Endothelial cell of umbilical vein (primary cell): ENCODE measurements around the gene GPR17. TPM values are rescaled to one million over a fixed set of nuclear protein-coding genes. Genes with fewer than 3 reads are reported as not detected.

ENCODE experiments used
- BruUV-seq: library from RNA; stranded (reverse); fragments of 400-500 nt; replicated peaks from 2 replicates; lab custom pipeline; 2021; lab: Mats Ljungman, UMichigan
- CTCF ChIA-PET: fragments of 300-600, 350-600 bp; sonication (Branson Sonifier 250); formaldehyde crosslinking; loops from one replicate; lab custom pipeline; 2021; ENCODE audit warnings: antibody characterized with exemption, inconsistent platforms; lab: Charles Lee
- POLR2A ChIA-PET: fragments of 300-600, 350-600 bp; sonication (Branson Sonifier 250); formaldehyde crosslinking; loops from one replicate; lab custom pipeline; 2021; ENCODE audit warnings: antibody characterized with exemption, inconsistent platforms; lab: Charles Lee
- DNase-seq: peaks from one replicate; pipeline ENCODE4 v3.0.0-alpha.2; 2011; ENCODE audit warnings: low read depth, low spot score
- FAIRE-seq: peaks from 2 replicates; lab custom pipeline; 2011; peaks lifted over from hg19 to GRCh38; lab: Jason Lieb, UNC
- H2AFZ ChIP-seq: 2 replicates; pipeline ENCODE4 v1.6.0; 2012; ENCODE audit warnings: low read depth, low read length, control low read depth, inconsistent platforms
- H3K27ac ChIP-seq: 2 replicates; pipeline ENCODE4 v1.5.1; 2011; ENCODE audit warnings: low read depth, mild to moderate bottlenecking, control low read depth, low read length, moderate library complexity; ENCODE audit not compliant: insufficient read depth
- H3K27me3 ChIP-seq, 2 experiments: 2 replicates each; pipeline versions ENCODE4 v1.6.0 to v1.6.1; 2011; ENCODE audit warnings: low read length in 2 of 2, mixed read lengths in 1 of 2; ENCODE audit not compliant: control insufficient read depth in 2 of 2, insufficient read depth in 2 of 2
- H3K36me3 ChIP-seq, 2 experiments: 2 replicates in 1 of 2; 3 replicates in 1 of 2; pipeline ENCODE4 v1.5.1; 2011; ENCODE audit warnings: low read length in 2 of 2, mild to moderate bottlenecking in 1 of 2, moderate library complexity in 1 of 2; ENCODE audit not compliant: control insufficient read depth in 2 of 2, insufficient read depth in 2 of 2; ENCODE audit errors: extremely low read depth in 1 of 2
- H3K4me1 ChIP-seq: 3 replicates; pipeline ENCODE4 v1.5.1; 2011; ENCODE audit warnings: mild to moderate bottlenecking, low read length; ENCODE audit not compliant: control insufficient read depth, insufficient read depth; ENCODE audit errors: extremely low read depth
- H3K4me2 ChIP-seq: 2 replicates; pipeline ENCODE4 v1.6.1; 2011; ENCODE audit warnings: low read length, control low read depth, mixed read lengths; ENCODE audit not compliant: insufficient read depth
- H3K4me3 ChIP-seq, 3 experiments: fragments of 200-600 bp in 1 of 3; sonication (generic), shearing (Covaris generic) in 1 of 3; replicated peaks in 1 of 3; 2 replicates each; pipeline ENCODE4 v1.5.1; 2011 to 2016; ENCODE audit warnings: control low read depth in 3 of 3, low read length in 3 of 3, mild to moderate bottlenecking in 2 of 3, inconsistent platforms in 1 of 3, low read depth in 1 of 3, moderate library complexity in 1 of 3; ENCODE audit not compliant: insufficient read depth in 1 of 3
- H3K79me2 ChIP-seq: 2 replicates; pipeline ENCODE4 v1.6.0; 2012; ENCODE audit warnings: low read length, inconsistent platforms; ENCODE audit not compliant: control insufficient read depth, insufficient read depth
- H3K9ac ChIP-seq: replicated peaks from 2 replicates; pipeline ENCODE3; 2011; ENCODE audit warnings: low read length, control low read depth; ENCODE audit not compliant: insufficient read depth; ENCODE audit errors: extremely low read depth
- H3K9me1 ChIP-seq: replicated peaks from 3 replicates; pipeline ENCODE4 v1.6.0; 2011; ENCODE audit warnings: mild to moderate bottlenecking, low read length; ENCODE audit not compliant: control insufficient read depth, insufficient read depth; ENCODE audit errors: extremely low read depth
- H3K9me3 ChIP-seq: replicated peaks from 2 replicates; pipeline ENCODE4 v1.5.1; 2012; ENCODE audit warnings: low read length, inconsistent platforms; ENCODE audit not compliant: control insufficient read depth, insufficient read depth
- H4K20me1 ChIP-seq: replicated peaks from 2 replicates; pipeline ENCODE3; 2011; ENCODE audit warnings: mild to moderate bottlenecking, low read length; ENCODE audit not compliant: control insufficient read depth, insufficient read depth; ENCODE audit errors: extremely low read depth
- EZH2 ChIP-seq: IDR thresholded peaks from 2 replicates; pipeline ENCODE4 v1.6.1; 2012; ENCODE audit warnings: borderline replicate concordance, low read depth, mild to moderate bottlenecking, moderate library complexity, low read length, inconsistent platforms; ENCODE audit not compliant: severe bottlenecking
- FOS ChIP-seq: IDR thresholded peaks from 2 replicates; pipeline ENCODE4 v1.6.1; 2011; ENCODE audit warnings: mild to moderate bottlenecking, low read length, moderate library complexity, borderline replicate concordance; ENCODE audit not compliant: insufficient read depth
- GATA2 ChIP-seq: IDR thresholded peaks from 2 replicates; pipeline ENCODE4 v1.7.0; 2011; ENCODE audit warnings: low read depth, mild to moderate bottlenecking, moderate library complexity, mixed read lengths, low read length; ENCODE audit not compliant: insufficient read length, insufficient read depth
- JUN ChIP-seq: IDR thresholded peaks from 2 replicates; pipeline ENCODE4 v1.6.1; 2011; ENCODE audit warnings: borderline replicate concordance, low read depth; ENCODE audit not compliant: insufficient read length, insufficient read depth
- MAX ChIP-seq: IDR thresholded peaks from 2 replicates; pipeline ENCODE4 v1.6.1; 2011; ENCODE audit not compliant: insufficient read depth, insufficient read length
- MYC ChIP-seq: IDR thresholded peaks from one replicate; pipeline ENCODE4 v1.6.1; 2011; ENCODE audit warnings: mild to moderate bottlenecking, low read depth, low read length
- POLR2A ChIP-seq: IDR thresholded peaks from 2 replicates; pipeline ENCODE4 v1.6.1; 2012; ENCODE audit warnings: low read depth, mild to moderate bottlenecking, control low read depth, low read length
- POLR2AphosphoS5 ChIP-seq: IDR thresholded peaks from 2 replicates; pipeline ENCODE4 v1.6.1; 2012; ENCODE audit warnings: low read depth, mild to moderate bottlenecking, control low read depth, low read length, moderate library complexity; ENCODE audit not compliant: insufficient read depth
- dilution Hi-C: fragments of 300-500 bp; cut with MboI; formaldehyde crosslinking; loops from one replicate; pipeline ENCODE4 v1.15.0; 2019; ENCODE audit warnings: low sequenced_read_pairs; ENCODE audit not compliant: extremely low pct_ligation_motif_present
- intact Hi-C: fragments of 100-400 bp; cut with micrococcal nuclease; formaldehyde crosslinking; loops from one replicate; pipeline ENCODE4 v1.10.0; 2022
- polyA plus RNA-seq, 4 experiments: library from polyadenylated mRNA; depleted of rRNA in 3 of 4; stranded (reverse) in 3 of 4; unstranded in 1 of 4; fragments of >200 nt; gene quantifications; 2 replicates each; pipeline versions ENCODE4 v1.2.1 to v1.2.3, GENCODE V29; 2011 to 2012; ENCODE audit warnings: missing spikeins in 1 of 4
- total RNA-seq: library from RNA; stranded (reverse); gene quantifications from 2 replicates; pipeline ENCODE4 v1.2.3, GENCODE V29; 2021
- TF ChIP-seq, protein P1 (sequence below), 2 donors: IDR thresholded peaks; 1 replicate in 1 of 2; 2 replicates in 1 of 2; pipeline ENCODE4 v1.5.1; 2011; ENCODE audit warnings: low read length in 2 of 2, mild to moderate bottlenecking in 2 of 2, moderate library complexity in 2 of 2, control low read depth in 1 of 2, inconsistent platforms in 1 of 2, low read depth in 1 of 2; ENCODE audit not compliant: insufficient read depth in 1 of 2; ENCODE audit errors: extremely low read depth in 1 of 2

The GPR17 gene
- total and polyA plus RNA-seq, 2 donors (not counting 3 experiments of a cell fraction or from before 2014, with no cell fraction given) = 0.10 TPM; not detected in 1

DNA sequence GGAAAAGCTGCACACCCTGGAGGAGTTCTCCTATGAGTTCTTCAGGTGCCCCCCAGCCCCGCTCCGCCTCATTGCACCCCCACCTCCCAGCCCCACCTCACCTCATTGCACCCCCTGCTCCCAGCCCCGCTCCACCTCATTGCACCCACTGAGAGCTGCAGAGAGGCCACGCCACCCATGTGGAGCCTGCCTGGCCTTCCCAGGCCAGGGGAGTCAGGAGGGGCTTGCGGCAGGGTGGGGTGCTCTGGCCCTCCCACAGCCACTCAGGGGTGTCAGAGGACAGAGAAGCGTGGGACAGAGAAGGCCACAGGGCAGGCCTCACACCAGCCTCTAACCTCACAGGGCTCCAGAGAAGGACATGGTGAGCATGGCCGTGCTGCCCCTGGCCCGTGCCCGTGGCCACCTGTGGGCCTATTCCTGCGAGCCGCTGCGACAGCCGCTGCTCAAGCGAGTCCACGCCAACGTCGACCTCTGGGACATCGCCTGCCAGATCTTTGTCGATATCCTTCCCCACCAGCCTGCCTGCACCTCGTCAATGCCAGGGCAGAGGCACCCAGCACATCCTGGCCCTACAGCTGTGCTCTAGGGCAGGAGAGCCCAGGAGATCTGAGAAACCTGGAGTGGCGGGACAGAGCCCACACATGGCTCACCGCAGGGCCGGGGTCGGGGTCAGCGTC, 15.0 kb upstream of the GPR17 start:
- no peak for DNase-seq
- ChIA-PET POLR2A (no interaction called here), CTCF (interaction anchor here (0.7 to 1.6 kb wide), 5 partner anchors 11 to 50 kb away, joined by 3 to 4 read pairs (median 3); no protein-coding TSS in a partner anchor)
- no peak for FAIRE-seq
- no TSS peak for BruUV-seq
- no peak overlapping the region for H3K9ac ChIP-seq
- no peak overlapping the region for H3K4me2 ChIP-seq
- H4K20me1 ChIP-seq = no peaks in the 10 kb centered on the region
- H3K36me3 ChIP-seq = no peaks in the 10 kb centered on the region
- intact Hi-C loops (no loop called here), dilution Hi-C loops (no loop called here)
- no peak overlapping the region for H3K4me3 ChIP-seq
- H2AFZ ChIP-seq = no peak overlapping the region
- no peaks in the 10 kb centered on the region for H3K79me2 ChIP-seq
- H3K9me3 ChIP-seq = no peaks in the 10 kb centered on the region
- no peak overlapping the region for H3K27ac ChIP-seq
- no peak for TF ChIP-seq MYC
- H3K4me1 ChIP-seq = no peaks in the 10 kb centered on the region
- no peaks in the 10 kb centered on the region for H3K9me1 ChIP-seq
- no peaks in the 10 kb centered on the region for H3K27me3 ChIP-seq

DNA sequence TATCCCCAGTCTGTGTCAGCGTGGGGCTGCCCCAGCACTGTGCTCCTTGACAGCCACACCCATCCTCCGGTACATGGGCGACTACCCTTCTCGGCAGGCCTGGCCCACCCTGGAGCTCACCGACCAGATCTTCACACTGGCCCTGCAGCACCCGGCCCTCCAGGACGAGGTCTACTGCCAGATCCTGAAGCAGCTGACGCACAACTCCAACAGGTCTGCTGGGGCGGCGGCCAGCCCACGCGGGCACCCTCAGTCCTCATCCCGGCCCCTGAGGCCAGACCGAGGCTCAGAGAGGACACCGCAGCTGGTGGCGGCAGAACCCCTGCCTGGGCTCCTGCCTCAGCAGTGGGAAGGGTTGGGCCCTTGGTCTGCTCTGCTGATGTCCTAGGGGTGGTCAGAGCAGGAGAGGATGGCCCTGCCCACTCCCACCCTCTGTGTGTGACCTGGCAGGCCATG, 14.4 kb upstream of the GPR17 start:
- dilution Hi-C loops = no loop called here
- Histone ChIP-seq H2AFZ (no peak overlapping the region), H3K4me2 (no peak overlapping the region), H3K9ac (no peak overlapping the region), H3K4me3 (no peak overlapping the region), H3K27ac (no peak overlapping the region), H3K4me1 (no peaks in the 10 kb centered on the region), H3K9me3 (no peaks in the 10 kb centered on the region), H3K9me1 (no peaks in the 10 kb centered on the region), H3K36me3 (no peaks in the 10 kb centered on the region), H4K20me1 (no peaks in the 10 kb centered on the region), H3K27me3 (no peaks in the 10 kb centered on the region), H3K79me2 (no peaks in the 10 kb centered on the region)
- TF ChIP-seq MAX = no peak
- no peak for TF ChIP-seq JUN
- TF ChIP-seq, protein P1, sequence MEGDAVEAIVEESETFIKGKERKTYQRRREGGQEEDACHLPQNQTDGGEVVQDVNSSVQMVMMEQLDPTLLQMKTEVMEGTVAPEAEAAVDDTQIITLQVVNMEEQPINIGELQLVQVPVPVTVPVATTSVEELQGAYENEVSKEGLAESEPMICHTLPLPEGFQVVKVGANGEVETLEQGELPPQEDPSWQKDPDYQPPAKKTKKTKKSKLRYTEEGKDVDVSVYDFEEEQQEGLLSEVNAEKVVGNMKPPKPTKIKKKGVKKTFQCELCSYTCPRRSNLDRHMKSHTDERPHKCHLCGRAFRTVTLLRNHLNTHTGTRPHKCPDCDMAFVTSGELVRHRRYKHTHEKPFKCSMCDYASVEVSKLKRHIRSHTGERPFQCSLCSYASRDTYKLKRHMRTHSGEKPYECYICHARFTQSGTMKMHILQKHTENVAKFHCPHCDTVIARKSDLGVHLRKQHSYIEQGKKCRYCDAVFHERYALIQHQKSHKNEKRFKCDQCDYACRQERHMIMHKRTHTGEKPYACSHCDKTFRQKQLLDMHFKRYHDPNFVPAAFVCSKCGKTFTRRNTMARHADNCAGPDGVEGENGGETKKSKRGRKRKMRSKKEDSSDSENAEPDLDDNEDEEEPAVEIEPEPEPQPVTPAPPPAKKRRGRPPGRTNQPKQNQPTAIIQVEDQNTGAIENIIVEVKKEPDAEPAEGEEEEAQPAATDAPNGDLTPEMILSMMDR (IDR thresholded peaks at IDR 0.05; ENCODE audit: extremely low read depth in 1 of 2, insufficient read depth in 1 of 2, low read depth in 1 of 2, low read length in 2 of 2) = no peak
- TF ChIP-seq POLR2AphosphoS5 = no peak
- no peak for TF ChIP-seq POLR2A
- TF ChIP-seq FOS = no peak
- TF ChIP-seq GATA2 = no peak
- no peak for TF ChIP-seq MYC
- TF ChIP-seq EZH2 = no peak
- ChIA-PET POLR2A (no interaction called here), CTCF (interaction anchor here (0.9 to 1.6 kb wide), 6 partner anchors 11 to 44 kb away, joined by 3 to 19 read pairs (median 4); partner anchors contain the start of gene LIMS2)
- FAIRE-seq = no peak
- DNase-seq = no peak
- intact Hi-C loops = no loop called here
- no TSS peak for BruUV-seq
